HG03442 (cell line): Measurements from ENCODE around the gene TRIM41.
"Not testable (repeated sequence)": the region's sequence is repeated elsewhere in the genome, so short reads cannot be mapped to it uniquely, and the experiment has no call there.

Source experiments
- ATAC-seq: cut with Tn5 transposase; IDR thresholded peaks from one replicate; pipeline ENCODE4 v1.9.1; 2021; ENCODE audit warnings: mild to moderate bottlenecking, moderate library complexity; ENCODE audit not compliant: unreplicated experiment

TRIM41 gene

DNA sequence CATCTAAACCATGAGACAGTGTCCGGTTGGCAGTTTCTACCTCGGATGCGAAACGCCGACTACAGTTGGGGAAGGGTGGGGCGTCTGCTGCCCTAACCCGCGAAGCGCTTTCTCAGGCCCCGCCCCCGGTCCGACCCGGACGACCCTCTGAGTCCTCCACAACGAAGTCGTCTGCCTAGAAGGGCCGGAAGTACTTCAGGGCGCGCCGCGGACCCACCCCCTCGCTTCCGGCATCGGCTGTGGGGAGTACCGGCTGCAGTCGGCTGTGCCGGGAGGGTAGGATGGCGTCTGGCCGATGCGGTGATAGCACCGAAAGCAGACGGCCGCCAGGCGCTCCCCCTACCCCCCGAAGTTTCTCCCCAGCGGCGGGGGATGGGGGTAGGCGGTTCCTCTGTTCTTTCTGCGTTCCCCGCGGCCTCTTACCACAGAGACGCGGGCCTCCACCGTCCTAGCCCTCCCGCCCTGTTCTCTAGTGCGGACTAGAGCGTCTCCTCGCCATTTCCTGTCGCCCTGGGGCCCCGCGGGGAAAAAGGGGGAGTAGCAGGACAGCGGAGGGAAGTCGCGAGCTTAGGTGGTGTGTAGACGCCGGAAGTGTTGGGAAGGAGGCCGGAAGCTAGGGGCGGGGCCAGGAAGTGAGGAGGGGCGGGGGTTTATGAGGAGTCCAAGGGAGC is at the start of gene TRIM41:
TSS of gene TRIM41 (plus strand) at position 224 of the 671 bp plus-strand sequence. CDS start 719 bp downstream, outside the sequence.
- peak; percentile 52 for ATAC-seq

DNA sequence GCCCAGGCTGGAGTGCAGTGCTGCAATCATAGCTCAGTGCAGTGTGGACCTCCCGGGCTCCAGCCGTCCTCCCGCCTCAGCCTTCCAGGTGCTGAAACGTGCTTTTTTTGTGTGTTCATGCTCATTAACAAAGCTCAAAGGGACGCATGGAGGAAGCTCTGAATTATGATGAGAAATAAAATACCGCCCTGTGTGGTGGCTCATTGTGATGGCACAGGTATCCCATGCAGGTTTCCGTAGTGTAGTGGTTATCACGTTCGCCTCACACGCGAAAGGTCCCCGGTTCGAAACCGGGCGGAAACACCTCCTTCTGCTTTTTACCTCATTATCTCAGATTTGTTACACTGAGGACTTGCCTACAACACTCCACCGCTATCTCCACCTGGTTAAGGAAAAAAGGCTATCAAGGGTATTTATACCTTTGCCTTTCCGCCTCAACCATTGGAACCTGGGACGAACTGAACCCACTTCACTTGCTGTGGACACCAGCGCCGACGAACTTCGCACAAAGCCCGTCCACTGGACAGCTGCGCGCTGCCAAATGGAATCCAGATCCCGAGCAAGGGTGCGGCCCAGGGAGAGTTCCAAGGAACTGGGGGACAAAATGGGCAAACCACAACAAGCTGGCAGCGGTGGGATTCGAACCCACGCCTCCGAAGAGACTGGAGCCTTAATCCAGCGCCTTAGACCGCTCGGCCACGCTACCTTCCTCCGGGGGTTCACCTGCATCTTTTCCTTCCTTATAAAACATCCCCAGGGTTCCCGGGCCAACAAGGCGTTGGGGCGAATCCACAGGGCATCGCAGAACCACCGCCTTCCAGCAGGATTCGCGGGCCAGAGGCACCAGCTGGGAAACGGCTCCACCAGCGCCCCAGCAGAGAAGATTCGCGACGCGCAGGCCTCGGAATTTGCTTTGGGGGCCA is 49.4 kb upstream of the TRIM41 start:
- ATAC-seq = peak; percentile 40

DNA sequence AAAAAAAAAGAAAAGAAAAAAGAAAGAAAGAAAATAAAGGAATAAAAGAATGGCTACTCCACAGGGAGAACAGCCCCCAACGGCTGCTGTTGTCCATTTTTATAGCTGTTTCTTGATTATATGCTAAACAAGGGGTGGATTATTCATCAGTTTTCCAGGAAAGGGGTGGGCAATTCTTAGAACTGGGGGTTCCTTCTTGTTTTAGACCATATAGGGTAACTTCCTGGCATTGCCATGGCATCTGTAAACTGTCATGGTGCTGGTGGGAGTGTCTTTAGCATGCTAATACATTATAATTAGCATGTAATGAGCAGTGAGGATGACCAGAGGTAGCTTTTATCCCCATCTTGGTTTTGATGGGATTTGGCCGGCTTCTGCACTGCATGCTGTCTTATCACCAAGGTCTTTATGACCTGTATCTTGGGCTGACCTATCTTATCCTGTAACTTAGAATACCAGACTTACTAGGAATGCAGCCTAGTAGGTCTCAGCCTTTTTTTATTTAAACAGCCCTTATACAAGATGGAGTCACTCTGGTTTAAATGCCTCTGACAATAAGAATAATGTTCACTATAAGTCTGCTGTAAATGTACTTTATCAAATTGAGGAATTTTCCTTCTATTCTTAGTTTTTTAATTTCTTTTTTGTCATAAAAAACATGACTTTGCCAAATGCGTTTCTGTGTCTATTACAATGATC is 46.7 kb upstream of the TRIM41 start:
- no peak for ATAC-seq

DNA sequence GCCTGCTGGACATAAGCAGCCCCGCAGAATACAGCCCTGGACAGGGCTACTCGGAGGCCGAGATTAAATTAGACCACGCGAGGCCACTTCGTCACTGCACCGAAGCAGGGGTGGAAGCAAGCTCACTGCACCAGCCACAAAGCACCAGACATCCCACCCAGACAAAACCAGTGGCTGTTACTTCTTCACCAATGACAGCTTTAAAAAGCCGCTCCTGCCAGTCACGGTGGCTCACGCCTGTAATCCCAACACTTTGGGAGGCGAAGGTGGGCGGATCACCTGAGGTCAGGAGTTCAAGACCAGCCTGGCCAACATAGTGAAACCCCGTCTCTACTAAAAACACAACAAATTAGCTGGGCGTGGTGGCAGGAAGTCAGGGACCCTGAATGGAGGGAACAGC is 45.5 kb upstream of the TRIM41 start:
- ATAC-seq = not testable (repeated sequence)

DNA sequence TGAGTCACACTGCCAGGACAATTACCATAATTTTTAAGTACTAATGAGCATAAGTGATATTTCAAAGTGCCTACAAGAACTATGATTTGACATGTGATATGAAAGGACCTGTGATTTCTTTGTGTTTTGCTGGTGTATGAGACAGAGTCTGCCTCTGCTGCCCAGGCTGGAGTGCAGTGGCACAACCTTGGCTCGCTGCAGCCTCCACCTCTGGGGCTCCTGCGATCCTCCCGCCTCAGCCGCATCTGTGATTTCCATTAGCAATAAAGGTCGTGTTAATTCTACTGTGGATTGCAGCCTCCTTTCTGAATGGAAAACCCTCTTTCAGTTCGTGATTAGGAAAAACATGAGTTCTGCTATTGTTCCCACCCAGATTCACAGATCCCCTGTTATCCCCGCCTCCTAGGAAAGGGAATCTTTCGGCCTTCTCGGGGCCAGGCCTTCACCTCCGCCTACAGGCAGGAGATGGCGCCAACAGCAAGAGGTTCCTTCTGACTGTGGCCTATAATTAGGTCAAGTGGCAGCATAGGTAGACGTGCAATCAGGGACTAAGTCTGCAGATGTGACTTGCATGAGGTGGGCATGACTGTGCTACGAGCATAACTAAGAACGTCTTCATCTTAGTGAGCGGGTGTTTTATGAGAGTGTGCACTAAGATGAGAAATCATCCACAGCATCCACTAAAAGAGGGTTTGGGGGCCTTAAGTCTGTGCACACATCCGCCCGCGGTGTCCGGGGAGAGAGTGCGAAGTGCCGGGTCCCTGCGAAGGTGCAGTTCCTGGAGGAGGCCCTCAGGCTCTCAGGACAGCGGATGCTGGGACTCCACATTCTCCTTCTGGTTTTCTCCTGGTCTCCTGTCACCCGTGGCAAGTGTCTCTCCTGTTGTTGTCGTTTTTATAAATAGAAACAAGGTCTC is 41.2 kb upstream of the TRIM41 start:
- ATAC-seq = peak; percentile 59

DNA sequence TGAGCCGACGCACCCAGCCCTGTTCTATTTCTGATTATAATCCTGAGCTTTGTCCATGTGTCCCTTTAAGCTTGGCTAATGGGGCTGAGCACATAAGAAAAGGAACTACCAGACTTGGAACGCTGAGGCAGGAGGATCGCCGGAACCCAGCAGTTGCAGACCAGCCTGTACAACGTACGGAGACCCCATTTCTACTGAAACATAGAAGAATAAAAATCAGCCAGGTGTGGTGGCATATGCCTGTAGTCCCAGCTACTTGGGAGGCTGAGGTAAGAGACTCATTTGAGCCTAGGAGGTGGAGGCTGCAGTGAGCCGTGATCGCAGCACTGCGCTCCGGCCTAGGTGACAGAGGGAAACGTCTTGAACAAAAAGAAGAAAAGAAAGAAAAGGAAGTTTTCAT is 40.4 kb upstream of the TRIM41 start:
- no peak for ATAC-seq

DNA sequence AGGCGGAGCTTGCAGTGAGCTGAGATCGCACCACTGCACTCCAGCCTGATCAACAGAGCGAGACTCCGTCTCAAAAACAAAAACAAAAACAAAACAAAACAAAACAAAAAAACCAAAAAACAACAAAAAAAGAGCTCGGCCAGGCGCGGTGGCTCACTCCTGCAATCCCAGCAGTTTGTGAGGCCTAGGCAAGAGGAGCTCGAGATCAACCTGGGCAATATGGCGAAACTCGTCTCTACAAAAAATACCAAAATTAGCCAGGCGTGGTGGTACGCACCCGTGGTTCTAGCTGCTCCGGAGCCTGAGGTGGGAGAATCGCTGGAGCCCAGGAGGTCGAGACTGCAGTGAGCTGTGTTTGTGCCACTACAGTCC is 38.2 kb upstream of the TRIM41 start:
- no peak for ATAC-seq

DNA sequence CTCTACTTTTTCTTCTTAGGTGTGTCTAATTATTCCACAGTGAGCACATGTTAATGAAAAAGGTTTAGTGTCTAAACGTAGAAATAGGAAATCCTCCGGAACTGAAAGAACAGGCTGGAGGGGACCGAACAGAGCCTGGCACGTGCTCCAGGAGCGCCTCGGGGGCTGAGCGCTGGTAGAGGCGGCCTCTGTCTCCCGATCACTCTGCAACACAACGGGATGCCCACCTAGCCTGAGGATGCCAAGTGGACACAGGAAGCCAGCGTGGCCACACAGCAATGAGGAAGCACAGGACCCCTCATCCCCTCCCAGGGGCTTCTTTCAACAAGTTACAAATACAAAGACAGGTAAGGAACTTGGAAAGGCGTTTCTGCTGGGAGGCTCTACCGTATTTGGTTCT is 37.5 kb upstream of the TRIM41 start:
- no peak for ATAC-seq

DNA sequence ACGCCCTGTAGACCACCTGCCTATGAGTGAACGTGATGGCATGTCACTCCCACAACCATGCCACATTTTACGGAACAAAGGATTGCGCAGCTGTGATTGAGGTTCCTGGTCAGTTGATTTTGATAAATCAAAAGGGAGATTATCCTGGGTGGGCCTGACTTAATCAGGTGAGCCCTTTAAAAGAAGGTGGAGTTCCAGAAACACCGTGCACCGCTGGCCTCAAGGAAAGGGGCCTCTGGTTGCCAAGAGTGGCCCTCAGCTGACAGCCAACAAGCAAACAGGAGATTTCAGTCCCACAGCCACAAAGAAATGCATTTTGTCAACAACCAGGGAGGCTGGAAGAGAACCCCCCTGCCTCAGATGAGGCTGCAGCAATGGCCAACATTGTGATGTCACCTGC is 37.1 kb upstream of the TRIM41 start:
- no peak for ATAC-seq

DNA sequence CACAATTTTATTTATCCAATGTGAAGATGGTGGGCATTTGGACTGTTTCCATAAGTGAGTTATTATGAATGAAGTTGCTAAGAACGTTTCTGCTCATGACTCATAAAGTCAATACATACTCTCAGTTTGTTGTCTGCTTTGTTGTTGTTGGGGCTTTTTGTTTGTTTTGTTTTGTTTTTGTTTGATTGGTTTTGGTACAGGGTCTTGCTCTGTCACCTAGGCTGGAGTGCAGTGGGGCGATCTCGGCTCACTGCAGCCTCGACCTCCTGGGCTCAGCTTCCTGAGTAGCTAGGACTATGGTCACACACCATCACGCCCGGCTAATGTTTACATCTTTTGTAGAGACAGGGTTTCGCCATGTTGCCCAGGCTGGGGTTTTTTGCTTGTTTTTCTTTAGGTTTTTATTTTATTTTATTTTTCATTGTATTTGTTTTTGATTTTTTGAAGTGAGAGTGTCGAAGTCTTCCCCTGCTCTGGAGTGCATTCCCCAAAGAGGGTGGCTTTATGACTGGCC is 36.0 kb upstream of the TRIM41 start:
- no peak for ATAC-seq

DNA sequence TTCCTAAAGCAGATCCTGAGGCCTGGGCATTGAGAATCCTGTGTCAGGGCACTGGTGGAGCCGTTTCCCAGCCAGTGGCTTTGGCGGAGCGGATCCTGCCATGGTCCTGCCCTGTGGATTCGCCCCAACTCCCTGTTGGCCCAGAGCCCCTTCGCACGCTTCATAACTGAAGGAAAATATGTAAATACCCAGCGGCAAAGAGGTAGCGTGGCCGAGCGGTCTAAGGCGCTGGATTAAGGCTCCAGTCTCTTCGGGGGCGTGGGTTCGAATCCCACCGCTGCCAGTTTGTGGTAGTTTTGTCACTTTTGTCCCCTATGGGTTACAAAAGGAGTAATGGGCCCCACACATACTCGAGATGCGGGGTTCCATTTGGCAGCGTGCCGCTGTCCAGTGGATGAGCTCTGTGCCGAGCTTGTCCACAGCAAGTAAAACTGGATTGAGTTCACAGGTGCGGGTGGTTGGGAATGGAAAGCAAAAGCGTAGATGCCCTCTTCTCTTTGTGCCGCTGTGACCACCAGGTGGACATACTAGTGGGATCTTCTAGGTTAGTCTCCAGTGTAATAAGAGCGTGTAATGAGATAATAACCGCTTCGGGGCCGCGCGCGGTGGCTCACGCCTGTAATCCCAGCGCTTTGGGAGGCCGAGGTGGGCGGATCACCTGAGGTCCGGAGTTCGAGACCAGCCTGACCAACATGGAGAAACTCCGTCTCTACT is 35.4 kb upstream of the TRIM41 start:
- no peak for ATAC-seq

DNA sequence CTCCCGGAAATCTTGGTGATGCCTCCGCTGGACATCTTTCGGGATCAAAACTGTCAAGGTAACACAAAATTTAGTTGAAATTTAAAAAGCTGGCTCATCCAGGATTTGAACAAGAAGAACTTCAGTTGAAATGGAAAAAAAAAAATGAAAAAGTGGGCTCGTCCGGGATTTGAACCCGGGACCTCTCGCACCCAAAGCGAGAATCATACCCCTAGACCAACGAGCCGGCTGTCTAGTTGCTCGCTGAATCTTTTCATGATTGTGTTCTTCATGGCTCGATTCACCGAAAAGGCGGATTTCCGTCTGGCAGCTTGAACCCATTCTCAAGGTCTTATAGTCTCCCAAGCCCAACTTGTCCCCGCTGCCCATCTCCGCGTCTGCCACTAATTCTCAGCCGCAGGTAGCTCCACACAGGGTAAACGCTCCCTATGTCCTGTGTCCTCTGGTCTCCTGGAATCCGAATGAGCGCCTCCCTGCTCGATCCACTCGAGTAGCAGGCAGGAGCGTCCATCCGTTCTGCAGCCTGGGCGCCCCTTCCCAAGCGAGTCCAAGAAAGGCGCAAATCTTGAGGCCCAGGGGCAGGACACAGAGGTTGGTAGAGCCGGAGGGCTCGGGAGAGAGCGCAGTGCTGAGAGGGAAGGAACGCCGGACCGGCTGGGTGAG is 34.2 kb upstream of the TRIM41 start:
- no peak for ATAC-seq

DNA sequence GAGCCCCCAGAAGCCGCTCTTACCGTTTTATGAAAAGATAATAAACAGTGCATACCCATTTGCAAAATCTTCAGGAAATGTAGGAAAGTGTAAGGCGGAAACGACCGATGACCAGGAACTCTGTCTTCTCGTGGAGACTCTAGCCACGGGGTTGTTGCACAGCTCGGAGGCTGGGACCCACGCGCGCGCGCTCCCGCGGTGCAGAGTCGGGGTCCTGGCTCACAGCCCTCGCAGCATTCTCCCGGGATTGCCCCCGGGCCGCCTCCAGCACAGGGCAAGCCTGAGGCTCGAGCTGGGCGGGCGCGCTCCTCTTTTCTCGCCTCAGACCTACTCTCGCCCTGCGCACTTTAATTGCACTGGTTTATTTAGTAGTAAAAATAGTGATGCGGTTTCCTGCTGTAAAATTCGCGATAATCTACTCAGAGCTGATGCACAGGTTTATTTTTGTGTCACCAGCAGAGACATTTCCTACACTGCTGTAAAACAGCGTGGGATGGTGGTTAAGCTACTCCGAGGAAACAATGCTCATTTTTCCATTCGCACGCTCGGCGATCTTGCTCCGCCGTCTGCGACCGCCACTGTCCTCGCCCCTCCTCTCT is 33.6 kb upstream of the TRIM41 start:
- ATAC-seq = no peak

DNA sequence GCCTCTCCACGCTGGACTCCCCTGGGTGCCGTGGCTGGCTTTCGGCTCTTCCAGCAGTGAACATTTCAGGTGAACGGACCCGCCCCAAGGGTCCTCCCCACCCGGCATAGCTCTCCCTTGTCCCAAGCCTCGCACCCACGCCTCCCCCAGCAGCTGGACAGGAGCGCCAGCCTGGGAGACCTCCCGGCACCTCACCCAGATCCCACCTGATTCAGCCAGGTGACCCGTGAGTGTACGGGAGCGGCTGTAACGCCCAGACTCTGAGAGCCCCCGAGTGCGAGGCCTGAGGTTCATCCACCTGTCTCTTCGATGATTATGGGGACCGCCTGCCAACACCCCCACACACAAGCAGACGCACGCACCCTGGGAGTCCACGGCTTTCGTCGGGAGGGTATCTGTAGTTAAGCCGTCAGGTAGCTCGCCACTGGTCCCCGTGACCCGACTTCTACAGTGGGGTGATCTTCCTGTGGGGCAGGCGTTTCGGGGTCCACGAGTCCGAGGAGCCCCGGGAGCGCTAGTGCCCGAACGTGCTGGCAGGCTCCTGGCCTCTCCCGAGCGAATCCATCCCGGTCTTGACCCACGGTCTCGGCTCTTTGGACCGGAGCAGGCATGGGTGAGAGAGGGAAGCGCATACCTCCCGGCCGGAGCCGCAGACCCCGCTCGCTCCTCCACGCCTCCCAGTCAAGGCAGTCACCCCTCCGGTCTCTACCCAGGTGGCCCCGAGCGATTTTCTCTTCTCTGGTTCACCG is 32.9 kb upstream of the TRIM41 start:
- no peak for ATAC-seq

DNA sequence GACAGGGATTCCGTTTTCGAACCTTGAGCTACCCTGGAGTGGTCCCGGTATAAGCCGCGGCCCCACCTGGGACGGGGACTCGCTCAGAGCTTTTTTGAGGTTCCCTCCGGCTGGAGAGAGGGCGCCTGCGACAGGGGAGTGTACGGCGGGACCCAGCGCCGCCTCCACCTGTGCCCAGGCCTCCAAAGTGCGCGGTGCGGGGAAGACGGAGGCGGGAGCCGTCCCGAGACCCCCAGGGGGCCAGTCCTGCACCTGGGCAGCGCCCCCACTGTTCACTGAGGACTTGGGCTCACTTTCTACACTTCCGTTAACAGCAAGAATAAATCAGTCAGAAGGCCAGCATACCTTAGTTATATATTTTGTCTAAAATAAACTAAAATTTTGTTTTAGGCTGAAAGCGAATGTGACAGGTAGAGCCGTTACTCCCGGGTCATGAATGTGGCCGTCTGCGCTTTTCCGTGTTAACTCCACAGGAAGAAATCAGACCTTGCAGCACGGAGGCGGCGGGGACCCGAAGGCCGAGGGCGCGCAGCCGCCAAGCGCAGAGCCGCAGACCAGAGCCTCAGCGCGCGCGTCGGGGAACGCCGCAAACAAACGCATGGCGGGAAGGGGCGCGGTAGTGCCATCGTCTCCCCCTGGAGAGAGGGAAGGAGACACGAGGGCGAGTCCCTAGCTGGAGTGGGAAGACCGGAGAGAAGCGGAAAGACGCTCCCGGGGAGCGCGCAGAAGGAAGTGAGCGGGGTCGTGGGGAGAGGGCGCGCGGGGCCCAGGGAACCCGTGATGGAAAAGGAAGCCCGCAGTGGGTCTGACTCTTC is 32.2 kb upstream of the TRIM41 start:
- no peak for ATAC-seq

DNA sequence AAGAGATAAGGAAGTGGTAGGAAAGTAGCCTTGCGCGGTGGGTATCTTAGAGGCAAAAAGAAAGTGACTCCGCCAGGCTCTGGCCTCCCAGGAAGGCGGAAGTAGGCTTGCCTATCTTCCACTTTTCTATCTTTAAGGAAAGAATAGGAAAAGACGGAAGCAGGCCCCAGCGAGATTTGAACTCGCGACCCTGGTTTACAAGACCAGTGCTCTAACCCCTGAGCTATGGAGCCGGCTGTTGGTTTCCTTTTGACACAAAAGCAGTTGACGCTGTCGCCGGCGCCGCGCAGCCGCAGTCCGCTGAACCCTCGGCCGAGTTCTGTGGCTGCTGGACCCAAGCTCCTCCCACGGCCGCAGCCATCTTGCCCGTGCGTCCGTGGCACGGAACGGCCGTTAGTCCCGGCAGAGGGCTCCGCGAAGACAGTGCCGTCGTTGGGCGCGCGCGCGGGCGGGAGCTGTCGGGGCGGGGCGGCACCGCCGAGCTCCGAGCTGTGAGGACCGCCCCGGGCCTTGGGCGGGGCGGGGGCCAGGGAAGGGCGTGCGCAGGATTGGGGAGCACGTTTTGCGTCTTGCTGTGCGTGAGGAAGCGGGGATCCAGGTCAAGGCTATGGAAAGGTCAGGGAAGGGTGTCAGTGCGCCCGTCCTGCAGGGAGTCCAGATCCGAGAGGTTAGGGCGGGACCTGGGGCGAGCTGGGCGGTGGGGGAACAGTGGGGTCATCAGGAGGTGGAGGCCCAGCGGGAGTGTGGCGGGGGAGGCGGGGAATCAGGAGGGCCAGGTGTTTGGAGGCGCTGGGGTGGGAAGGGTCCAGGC is 31.4 kb upstream of the TRIM41 start:
- peak; percentile 61 for ATAC-seq
